HG03196 (cell line): ENCODE data around the gene IGF1R.
"Not testable (repeated sequence)": the region's sequence is repeated elsewhere in the genome, so short reads cannot be mapped to it uniquely, and the experiment has no call there.

Source experiments
- ATAC-seq: cut with Tn5 transposase; IDR thresholded peaks from one replicate; pipeline ENCODE4 v1.9.1; 2021; ENCODE audit not compliant: unreplicated experiment

IGF1R gene

DNA sequence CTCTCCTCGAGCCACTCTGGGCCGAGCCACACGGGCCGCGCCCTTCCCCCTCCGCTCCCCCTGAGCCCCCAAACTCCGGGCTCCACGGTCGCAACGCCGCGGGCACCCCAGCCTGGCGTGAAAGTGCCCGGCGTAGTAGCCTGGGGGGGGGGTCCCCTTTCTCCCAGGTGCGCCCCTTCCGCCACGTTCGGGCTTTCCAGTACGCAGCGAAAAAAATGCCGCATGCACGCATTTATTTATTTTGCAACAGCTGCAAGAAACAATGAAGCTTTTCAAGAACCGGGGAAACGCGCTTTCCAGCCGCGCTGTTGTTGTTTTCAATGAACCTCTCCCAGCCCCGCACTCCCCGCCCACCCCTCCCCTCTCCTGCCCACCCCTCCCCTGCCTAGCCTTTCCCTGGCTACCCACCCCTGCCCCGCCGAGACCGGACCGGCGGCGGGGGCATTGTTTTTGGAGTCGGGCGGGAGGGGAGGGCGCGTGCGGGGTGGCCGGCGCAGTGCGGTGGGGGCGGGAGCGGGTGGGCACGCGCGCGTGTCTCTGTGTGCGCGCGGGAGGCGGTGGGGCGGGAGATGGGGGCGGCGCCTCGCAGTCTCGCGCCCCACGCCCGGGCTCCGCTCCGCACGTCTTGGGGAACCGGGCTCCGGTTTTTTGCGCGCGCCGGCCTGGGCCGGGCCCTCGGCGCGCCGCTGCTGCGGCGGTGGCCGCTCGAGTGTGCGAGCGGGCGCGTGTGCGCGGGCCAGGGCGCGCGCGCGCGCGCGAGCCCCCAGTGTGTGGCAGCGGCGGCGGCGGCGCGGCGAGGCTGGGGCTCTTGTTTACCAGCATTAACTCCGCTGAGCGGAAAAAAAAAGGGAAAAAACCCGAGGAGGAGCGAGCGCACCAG, at the start of gene IGF1R:
IGF1R (plus strand) TSS at position 766 of the 880 bp plus-strand sequence. CDS start 1,043 bp downstream, outside the sequence.
- ATAC-seq: peak; percentile 65

GRCh38 chr15:98599909-98600691, 48.2 kb upstream of the IGF1R start:
- peak; percentile 79 for ATAC-seq

DNA sequence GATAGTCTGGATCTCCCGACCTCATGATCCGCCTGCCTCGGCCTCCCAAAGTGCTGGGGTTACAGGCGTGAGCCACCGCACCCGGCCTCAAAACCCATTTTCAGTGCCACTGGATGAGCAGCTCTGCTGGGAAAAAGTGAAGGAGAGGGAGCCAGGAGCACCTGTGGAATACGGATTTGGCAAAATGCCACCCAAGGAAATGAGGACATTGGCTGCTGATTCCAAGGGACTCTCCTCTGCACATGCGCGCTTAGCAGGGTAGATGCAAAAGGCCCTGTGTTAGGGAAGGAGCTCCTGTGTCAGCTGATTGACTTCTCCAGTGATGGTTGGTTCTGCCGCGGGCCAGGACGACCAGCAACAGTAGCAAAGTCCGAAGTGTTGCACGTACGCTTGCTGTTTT, 43.4 kb upstream of the IGF1R start:
- ATAC-seq: no peak

DNA sequence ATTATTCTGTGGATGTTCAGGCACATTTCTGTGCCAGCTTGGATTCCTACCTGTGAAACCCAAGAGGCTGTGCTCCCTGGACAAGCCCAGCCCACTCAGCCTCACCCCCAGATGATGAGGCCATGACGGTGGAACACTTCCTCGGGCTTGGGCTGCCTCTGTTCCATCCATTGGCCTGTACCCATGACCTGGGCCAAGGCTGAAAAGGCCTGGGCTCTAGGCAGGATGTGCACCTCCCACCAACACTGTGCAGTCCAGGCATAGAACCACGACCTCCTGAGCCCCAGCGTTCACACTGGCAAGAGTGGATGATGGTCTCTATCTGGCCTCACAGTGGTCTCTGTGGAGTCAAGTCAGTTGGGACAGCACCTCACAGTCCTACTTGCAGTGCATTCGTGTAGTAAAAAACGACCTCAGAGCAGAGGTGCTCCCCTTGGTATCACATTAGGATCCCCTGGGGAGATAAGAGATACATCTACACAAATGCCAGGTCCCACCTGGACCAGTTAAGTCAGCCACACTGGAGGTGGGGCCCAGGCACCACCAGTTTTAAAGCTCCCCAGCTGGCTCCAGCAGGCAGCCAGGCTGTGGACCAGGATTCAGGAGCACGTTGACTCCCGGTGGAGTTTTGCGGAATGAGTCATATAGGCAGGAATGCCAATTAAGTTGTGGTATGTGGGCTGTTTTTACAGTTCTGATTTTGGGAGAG, 39.0 kb upstream of the IGF1R start:
- no peak for ATAC-seq

DNA sequence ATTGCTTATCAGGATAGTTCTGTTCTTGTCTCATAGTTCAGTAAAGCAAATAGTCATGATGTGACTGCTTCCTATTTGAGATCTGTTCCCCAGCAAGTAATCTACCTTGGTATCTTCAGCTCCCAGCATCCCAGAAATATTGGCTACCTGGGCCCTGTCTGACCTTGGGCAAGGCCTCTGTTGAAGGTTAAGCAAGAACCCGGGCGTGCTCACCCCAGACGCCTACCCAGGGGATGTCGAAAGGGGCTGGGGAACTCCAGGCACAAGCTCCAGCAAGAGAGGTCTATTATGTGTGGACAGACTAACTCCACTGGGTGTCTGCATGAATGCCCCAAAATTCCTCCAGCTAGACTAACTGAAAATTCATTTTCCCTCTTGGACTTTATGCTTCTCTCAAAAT, 37.3 kb upstream of the IGF1R start:
- ATAC-seq: no peak

GRCh38 chr15:98611808-98612207, 36.5 kb upstream of the IGF1R start:
- ATAC-seq: no peak

DNA sequence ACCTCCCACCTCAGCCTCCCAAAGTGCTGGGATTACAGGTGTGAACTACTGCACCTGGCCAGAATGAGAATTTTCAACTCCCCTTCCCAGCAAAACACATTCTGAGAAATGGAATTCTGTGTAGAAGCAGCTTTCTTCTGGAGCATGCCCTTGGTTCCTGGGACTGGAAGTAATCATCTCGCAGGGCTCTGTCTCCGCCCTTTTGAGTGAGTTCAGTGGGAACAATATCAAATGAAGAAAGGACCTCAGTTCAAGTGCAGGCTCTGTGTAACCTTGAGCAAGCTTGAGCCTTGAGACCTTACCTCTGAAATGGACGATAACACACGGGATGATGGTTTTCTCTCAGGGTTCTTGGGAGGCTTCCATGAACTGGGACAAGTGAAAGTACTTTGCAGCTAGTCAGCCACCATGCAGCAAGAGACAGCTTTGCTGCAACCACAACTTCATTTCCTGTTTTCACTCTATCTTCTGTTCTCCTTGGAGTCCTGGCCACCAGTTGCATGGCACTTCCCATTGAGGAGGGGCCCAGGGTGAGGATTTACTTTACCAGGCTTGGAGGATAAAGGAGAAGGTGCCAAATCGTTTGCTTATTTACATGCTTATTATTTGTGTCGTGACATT, 35.7 kb upstream of the IGF1R start:
- no peak for ATAC-seq

- ATAC-seq: no peak
These were observed 33.7 kb upstream of the IGF1R start for GRCh38 chr15:98614681-98615080.

- no peak for ATAC-seq
These were observed 31.9 kb upstream of the IGF1R start for GRCh38 chr15:98616397-98616796.

DNA sequence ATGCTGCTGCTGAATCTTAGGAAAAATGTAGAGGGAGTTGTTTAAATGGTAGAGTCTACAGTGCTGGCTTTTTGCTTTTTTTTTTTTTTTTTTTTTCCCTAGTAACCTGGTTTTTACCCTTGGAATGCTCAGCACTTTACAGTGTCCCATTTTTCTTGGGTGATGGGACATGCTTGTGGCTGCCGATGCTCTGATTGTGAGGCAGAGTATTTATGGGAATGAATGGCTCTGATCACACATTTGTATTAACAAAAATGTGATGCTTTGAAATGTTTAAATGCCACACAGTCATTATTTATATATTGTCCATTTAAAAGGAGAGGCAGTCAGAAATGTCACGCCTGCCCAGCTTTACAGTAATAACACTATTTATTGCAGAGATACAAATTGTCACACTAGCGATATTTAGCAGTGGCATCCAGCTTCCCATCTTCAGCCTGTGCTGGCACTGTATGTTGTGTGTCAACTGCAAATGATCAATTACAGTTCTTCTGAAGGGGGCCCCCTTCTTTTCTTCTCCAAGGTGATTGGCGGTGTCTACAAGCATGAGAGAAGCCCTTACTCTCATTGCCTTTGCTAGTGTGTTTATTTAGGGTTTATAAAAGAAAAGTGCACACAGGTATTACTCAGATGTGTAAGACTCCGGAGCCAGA, 30.9 kb upstream of the IGF1R start:
- no peak for ATAC-seq

GRCh38 chr15:98618576-98618975, 29.8 kb upstream of the IGF1R start:
- ATAC-seq: not testable (repeated sequence)

GRCh38 chr15:98620020-98620419, 28.3 kb upstream of the IGF1R start:
- ATAC-seq: no peak

DNA sequence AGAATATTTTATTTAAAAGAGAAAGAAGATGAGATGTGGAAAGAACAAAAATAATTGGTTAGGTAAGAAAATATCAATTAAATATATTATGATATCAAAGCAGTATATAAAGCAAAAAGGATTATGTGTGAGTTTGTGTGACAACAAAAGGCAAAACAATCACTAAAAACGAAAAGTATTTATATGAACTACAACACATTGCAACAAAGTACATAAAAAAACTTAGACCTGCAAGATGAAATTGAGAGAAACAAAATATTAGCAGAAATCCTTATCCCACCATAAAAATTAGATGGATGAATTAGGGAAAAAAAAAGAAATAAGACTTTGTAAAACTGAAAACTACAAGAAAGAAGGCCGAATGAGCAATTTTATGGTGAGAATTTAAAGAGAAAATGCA, 27.3 kb upstream of the IGF1R start:
- ATAC-seq: no peak

- ATAC-seq: no peak
These were observed 22.7 kb upstream of the IGF1R start for GRCh38 chr15:98625614-98626013.

DNA sequence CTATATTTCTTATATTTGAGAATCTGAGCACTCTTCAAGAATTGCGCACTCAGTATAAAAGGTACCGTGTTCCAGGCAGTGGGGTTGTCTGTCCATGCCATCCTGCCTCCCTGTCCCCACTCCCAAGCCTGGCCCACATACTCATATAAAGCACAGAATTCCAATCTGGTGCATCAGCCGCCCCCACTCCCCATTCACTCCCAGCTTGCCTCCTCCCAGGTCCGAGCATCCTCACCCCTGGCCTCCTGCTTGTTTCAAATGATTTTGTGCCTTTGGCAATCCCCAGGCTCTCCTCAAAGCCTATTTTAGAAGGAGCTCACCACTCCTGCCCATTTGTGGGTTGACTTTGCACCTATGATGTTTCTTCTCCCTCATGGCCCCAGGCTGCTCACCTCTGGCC, 22.2 kb upstream of the IGF1R start:
- ATAC-seq: no peak

DNA sequence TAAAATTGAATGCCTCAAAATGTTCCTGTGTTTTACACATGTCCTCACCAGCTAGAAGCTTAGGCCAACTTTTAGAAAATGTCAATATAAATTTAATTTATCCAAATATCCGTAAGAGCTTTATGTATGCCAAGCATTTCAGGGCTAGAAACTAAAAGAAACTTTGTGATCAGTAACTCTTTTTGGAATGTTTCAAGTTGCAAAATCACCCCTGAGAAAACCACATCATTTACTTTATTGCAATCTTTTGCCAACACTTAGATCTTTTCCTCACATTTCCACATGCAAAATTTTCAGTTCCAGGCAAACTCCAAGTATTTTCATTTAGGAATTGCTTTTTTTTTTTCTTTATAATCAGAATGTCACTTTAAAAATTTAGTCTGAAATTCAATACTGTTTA, 20.1 kb upstream of the IGF1R start:
- ATAC-seq: no peak

DNA sequence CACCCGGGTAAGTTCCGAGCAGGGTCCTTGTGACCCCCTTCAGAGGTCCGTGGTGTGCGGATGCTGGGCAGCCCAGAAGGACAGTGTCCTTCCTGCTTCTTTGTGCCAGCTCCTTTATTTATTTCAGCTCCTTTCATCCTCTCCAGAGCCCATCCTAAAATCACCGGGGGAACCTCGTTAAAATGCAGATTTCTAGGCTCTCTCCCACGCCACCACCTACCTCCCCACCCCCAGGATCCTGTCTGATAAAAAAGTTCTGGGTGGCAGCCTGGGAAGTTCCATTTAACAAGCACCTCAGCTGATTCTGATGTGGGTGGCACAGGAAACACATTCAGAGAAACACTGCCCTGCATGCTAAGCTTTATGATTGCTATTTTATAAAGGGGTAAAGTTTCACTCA, 12.5 kb upstream of the IGF1R start:
- ATAC-seq: no peak

DNA sequence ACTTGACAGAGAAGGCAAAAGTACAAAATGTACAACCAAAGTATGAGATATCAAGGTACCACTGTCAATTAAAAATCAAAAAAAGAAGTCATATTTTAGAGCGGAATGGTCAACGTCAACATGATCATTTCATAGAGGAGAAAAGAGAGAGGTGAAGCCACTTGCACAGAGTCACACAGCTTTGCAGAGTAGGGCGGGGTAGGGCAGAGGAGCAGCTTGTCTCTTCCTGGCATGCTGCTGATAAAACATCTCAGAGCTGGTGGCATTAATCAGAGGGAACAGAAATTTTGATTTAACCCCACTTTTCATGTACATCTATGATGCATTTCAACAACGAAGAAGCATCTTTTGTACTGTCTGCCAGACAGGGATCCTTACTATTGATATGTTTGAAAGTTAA, 5.2 kb upstream of the IGF1R start:
- no peak for ATAC-seq

DNA sequence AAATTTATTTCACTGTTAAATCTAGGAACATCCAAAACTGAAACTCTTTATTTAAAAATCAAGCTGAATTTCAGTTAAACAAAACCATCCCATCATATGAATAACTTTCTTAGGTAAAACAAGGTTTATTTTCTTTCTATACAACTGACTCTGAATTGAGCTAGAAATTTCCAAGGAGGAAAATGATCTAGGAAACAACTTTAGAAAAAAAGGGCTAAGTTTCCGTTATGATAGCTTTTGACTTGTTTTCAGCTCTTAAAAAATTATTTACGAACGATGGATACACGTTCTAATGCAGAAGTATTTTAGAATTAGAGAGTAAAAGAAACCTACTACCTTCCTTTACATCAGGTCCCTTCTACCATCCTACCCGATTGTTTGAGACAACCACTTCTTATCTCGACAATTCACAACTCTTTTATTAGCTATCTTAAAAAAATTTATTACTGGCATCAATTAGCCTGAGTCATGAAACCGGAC, 1.8 kb upstream of the IGF1R start:
- ATAC-seq: no peak

DNA sequence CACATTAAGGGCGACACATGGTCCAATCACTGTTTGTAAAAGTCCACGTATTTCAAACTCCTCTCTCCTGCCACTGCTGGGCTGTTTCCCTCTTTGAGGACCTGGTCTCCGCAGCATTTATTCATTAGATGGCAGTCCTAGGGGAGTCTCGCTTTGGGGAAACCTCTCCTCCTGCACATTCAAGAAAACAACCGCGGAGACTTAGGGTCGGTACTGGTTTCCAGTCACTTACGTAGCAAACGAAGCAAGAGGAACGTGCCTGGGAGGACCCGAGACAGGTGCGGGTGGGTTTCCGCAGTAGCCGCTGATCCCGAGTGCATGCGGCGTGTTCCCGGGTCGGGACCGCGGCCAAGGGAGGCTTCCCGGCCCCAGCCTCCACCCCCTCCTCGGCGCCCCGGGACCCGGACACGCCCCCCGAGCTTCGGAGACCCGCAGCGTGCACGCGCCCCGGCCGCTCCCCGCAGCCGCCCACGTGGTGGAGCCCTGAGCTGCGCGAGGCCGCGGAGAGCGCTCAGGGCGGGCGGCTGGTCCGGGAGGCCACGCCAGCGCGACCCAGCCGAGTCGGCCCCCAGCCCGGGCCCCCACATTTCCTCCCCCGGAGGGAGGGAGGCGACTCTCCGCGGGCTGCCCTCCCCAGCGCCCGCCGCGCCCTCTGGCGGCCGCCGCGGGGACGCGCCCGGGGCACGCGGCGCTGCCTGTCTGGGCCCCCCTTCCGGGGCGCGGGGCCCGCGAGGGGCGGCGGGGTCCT, 1.1 kb upstream of the IGF1R start:
- peak; percentile 47 for ATAC-seq
